ENCODE results near the gene PCCA.

- TF ChIP-seq GATA2 (IDR thresholded peaks at IDR 0.05; ENCODE audit: low read depth, low read length) (no peak), GATA3 (IDR thresholded peaks at IDR 0.05; ENCODE audit: low read depth, low read length) (no peak)
Observed at GRCh38 chr13:100362371-100362770, 273.5 kb downstream of the PCCA start.

Data from SH-SY5Y (cell line).